Measurements from ENCODE around the gene FRY. TPM values are rescaled to one million over a fixed set of nuclear protein-coding genes. Genes with fewer than 3 reads are reported as not detected.

The FRY gene
- polyA plus RNA-seq, 1 experiment: 51.4 TPM

GRCh38 chr13:32114284-32114950, 82.8 kb downstream of the FRY start:
- POLR2A ChIA-PET: no interaction called here
- peaks cover 4% of the 10 kb centered on the region for H3K36me3 ChIP-seq (ENCODE audit: control insufficient read depth, insufficient read depth, low read length)
- TF ChIP-seq CTCF (IDR thresholded peaks at IDR 0.05; ENCODE audit: insufficient read depth, low read depth, low read length): no peak
- DNase-seq (ENCODE audit: low read depth): no peak
- CTCF ChIA-PET: no interaction called here
- no peaks in the 10 kb centered on the region for H3K27me3 ChIP-seq (ENCODE audit: control insufficient read depth, insufficient read depth, low read length)
- H3K4me3 ChIP-seq (ENCODE audit: low read depth, low read length): no peak overlapping the region

- POLR2A ChIA-PET: no interaction called here
- no peak for DNase-seq (ENCODE audit: low read depth)
- no peak for TF ChIP-seq CTCF (IDR thresholded peaks at IDR 0.05; ENCODE audit: insufficient read depth, low read depth, low read length)
- CTCF ChIA-PET: no interaction called here
- Histone ChIP-seq H3K36me3 (ENCODE audit: control insufficient read depth, insufficient read depth, low read length) (peaks cover 4% of the 10 kb centered on the region), H3K27me3 (ENCODE audit: control insufficient read depth, insufficient read depth, low read length) (no peaks in the 10 kb centered on the region), H3K4me3 (ENCODE audit: low read depth, low read length) (no peak overlapping the region)
Observed at GRCh38 chr13:32115066-32115465, 83.5 kb downstream of the FRY start.

GRCh38 chr13:32116210-32116609, 84.6 kb downstream of the FRY start:
- no peak for TF ChIP-seq CTCF (IDR thresholded peaks at IDR 0.05; ENCODE audit: insufficient read depth, low read depth, low read length)
- DNase-seq (ENCODE audit: low read depth): no peak
- Histone ChIP-seq H3K27me3 (ENCODE audit: control insufficient read depth, insufficient read depth, low read length) (no peaks in the 10 kb centered on the region), H3K4me3 (ENCODE audit: low read depth, low read length) (no peak overlapping the region), H3K36me3 (ENCODE audit: control insufficient read depth, insufficient read depth, low read length) (peaks cover 4% of the 10 kb centered on the region)
- POLR2A ChIA-PET: no interaction called here
- CTCF ChIA-PET: no interaction called here

- ChIA-PET CTCF (no interaction called here), POLR2A (no interaction called here)
- TF ChIP-seq CTCF (IDR thresholded peaks at IDR 0.05; ENCODE audit: insufficient read depth, low read depth, low read length): no peak
- Histone ChIP-seq H3K36me3 (ENCODE audit: control insufficient read depth, insufficient read depth, low read length) (peaks cover 4% of the 10 kb centered on the region), H3K4me3 (ENCODE audit: low read depth, low read length) (no peak overlapping the region), H3K27me3 (ENCODE audit: control insufficient read depth, insufficient read depth, low read length) (no peaks in the 10 kb centered on the region)
- no peak for DNase-seq (ENCODE audit: low read depth)
Observed at GRCh38 chr13:32117001-32117400, 85.4 kb downstream of the FRY start.

- no peak overlapping the region for H3K4me3 ChIP-seq (ENCODE audit: low read depth, low read length)
- DNase-seq (ENCODE audit: low read depth): no peak
- CTCF ChIA-PET: no interaction called here
- POLR2A ChIA-PET: no interaction called here
- no peak for TF ChIP-seq CTCF (IDR thresholded peaks at IDR 0.05; ENCODE audit: insufficient read depth, low read depth, low read length)
- H3K27me3 ChIP-seq (ENCODE audit: control insufficient read depth, insufficient read depth, low read length): no peaks in the 10 kb centered on the region
- peaks cover 4% of the 10 kb centered on the region for H3K36me3 ChIP-seq (ENCODE audit: control insufficient read depth, insufficient read depth, low read length)
Observed at GRCh38 chr13:32117701-32118100, 86.1 kb downstream of the FRY start.

Measured in BJ (cell line).